GM12874 (cell line): ENCODE measurements around the gene SEMA5A.

Experiments
- TF ChIP-seq, protein P1 (sequence below): IDR thresholded peaks from 2 replicates; pipeline ENCODE4 v1.5.1; 2011; ENCODE audit warnings: low read depth, mild to moderate bottlenecking, control low read depth, low read length, moderate library complexity; ENCODE audit not compliant: insufficient read depth

The SEMA5A gene

GRCh38 chr5:9063615-9064245, 482.1 kb downstream of the SEMA5A start:
- TF ChIP-seq, protein P1, sequence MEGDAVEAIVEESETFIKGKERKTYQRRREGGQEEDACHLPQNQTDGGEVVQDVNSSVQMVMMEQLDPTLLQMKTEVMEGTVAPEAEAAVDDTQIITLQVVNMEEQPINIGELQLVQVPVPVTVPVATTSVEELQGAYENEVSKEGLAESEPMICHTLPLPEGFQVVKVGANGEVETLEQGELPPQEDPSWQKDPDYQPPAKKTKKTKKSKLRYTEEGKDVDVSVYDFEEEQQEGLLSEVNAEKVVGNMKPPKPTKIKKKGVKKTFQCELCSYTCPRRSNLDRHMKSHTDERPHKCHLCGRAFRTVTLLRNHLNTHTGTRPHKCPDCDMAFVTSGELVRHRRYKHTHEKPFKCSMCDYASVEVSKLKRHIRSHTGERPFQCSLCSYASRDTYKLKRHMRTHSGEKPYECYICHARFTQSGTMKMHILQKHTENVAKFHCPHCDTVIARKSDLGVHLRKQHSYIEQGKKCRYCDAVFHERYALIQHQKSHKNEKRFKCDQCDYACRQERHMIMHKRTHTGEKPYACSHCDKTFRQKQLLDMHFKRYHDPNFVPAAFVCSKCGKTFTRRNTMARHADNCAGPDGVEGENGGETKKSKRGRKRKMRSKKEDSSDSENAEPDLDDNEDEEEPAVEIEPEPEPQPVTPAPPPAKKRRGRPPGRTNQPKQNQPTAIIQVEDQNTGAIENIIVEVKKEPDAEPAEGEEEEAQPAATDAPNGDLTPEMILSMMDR = no peak

DNA sequence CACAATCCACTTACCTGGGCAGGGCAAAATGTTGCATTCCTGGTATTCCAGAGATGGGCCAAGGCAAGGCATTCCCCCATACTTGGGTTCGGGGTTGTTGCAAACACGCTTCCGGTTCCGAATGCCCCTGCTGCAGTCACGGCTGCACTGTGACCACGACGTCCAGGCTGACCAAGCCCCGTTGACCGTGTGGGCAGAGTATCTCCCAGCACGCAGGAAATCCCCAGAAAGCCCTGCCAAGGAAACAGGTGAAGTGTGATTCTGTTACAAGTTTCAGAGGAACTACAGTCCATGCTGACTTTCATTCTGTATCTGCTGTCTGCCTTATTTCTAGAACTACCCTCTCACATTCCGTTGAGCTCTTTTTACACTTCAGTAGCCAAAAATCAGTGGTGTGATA, 483.0 kb downstream of the SEMA5A start:
- TF ChIP-seq, protein P1 = no peak

DNA sequence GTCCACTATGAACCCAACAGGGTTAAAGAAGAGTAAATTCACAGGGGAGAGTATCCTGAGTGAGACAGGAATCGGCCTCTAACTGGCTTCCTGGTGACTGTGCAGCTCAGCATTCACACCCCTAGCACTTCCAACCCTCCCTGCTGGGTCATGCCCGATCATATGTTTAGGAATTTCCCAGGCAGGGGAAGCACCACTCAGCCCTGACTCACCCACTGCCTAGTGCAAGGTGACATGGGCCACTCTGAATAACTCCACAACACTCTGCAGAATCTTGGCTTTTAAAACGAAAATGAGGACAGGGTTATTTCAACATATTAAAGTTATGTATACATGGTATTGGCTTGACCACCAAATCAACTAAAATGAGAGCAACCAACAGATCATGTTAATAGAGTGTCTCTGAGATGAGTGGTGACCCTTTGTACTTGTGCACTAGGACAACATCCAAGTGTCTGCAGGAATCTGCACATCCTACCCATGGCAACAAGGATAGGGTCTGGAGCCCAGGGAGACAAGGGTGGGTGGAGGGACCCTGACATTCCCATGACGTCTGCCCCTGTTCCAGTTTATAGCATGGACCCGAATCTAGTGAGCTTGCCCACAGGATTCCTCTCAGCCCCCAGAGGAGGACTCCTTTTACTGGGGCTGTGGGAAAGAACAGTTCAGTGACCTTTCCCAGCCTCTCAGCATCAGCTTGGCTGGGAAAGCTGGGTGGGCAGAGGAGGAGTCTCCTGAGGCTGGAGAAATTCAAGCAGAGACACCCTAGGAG, 485.8 kb downstream of the SEMA5A start:
- TF ChIP-seq, protein P1 = no peak

- TF ChIP-seq, protein P1 = no peak
These were observed 487.2 kb downstream of the SEMA5A start for GRCh38 chr5:9058666-9059065.

- TF ChIP-seq, protein P1 = no peak
These were observed 487.7 kb downstream of the SEMA5A start for GRCh38 chr5:9058161-9058560.

DNA sequence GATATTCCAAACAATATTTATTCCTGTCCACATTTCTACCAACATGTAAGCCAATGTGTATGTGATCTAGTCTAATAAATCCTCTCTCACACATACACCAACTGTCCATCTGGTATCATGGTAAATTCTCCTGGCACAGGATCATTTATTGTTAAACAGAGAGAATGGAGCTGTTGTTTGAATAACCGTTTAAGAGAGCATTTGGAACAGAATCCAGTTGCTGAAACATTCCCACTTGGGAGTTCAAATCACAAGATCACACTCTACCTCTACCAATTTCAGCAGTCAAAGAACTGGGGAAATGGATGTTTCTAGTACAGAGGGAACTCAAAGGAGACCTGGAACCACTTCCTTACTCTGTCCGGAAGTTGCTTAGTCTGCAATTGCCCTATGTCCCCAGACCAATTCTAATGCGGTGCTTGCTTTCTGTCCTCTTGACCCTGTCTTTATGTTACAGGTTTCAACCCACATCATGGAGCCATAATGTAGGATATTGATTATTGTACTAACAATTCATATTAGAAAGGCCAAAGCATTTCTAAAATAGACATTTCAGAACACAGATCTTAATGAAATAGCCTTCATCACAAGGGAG, 488.4 kb downstream of the SEMA5A start:
- TF ChIP-seq, protein P1 = no peak

- TF ChIP-seq, protein P1 = no peak
These were observed 489.8 kb downstream of the SEMA5A start for GRCh38 chr5:9056046-9056445.
